HCT116 (cell line): ENCODE results near the gene HORMAD1. TPM values are rescaled to one million over a fixed set of nuclear protein-coding genes. Genes with fewer than 3 reads are reported as not detected.

Source experiments
- ATAC-seq: fragments of 200-7000 bp; cut with Tn5 transposase; 2 replicates; pipeline ENCODE4 v1.9.1; 2020; ENCODE audit warnings: mild to moderate bottlenecking, moderate library complexity
- BruUV-seq: library from RNA; stranded (reverse); fragments of 400-500 nt; replicated peaks from 2 replicates; lab custom pipeline; 2021; lab: Mats Ljungman, UMichigan
- CTCF ChIA-PET: fragments of 300-600 bp; sonication (Branson Sonifier 250); formaldehyde crosslinking; loops from one replicate; lab custom pipeline; 2021; ENCODE audit warnings: antibody characterized with exemption; lab: Charles Lee
- POLR2A ChIA-PET: fragments of 300-600, 350-600 bp; sonication (Branson Sonifier 250); formaldehyde crosslinking; loops from one replicate; lab custom pipeline; 2021; ENCODE audit warnings: antibody characterized with exemption; lab: Charles Lee
- RAD21 ChIA-PET, 2 experiments: fragments of 300-600 bp; sonication (Branson Sonifier 250); formaldehyde crosslinking; loops; one replicate each; lab custom pipeline; 2023; ENCODE audit warnings: low total read pairs in 2 of 2; ENCODE audit not compliant: uncharacterized antibody in 2 of 2, unreplicated experiment in 2 of 2, low non-redundant PET in 1 of 2; lab: Charles Lee
- DNase-seq: peaks from one replicate; pipeline ENCODE4 v3.0.0-alpha.2; 2010; ENCODE audit warnings: low read depth, low spot score
- H2AFZ ChIP-seq: fragments of 200-600 bp; shearing (Covaris generic), sonication (generic); 2 replicates; pipeline ENCODE4 v1.6.1; 2017; ENCODE audit warnings: low read depth, mixed run types, mixed read lengths, antibody characterized with exemption, low read length; ENCODE audit not compliant: poor library complexity, severe bottlenecking
- H3K27ac ChIP-seq: 2 replicates; pipeline ENCODE4 v1.5.1; 2012; ENCODE audit warnings: low read depth, low read length
- H3K27me3 ChIP-seq: fragments of 200-600 bp; sonication (generic); 2 replicates; pipeline ENCODE4 v1.6.1; 2016; ENCODE audit warnings: mixed run types, low read length, mixed read lengths; ENCODE audit not compliant: insufficient read depth
- H3K36me3 ChIP-seq, 2 experiments: fragments of 200-500 bp in 1 of 2; fragments of 200-600 bp in 1 of 2; sonication (Bioruptor generic) in 1 of 2; sonication (generic) in 1 of 2; 2 replicates each; pipeline versions ENCODE4 v1.5.1 to v1.6.1; 2014 to 2016; ENCODE audit warnings: low read length in 2 of 2, inconsistent platforms in 1 of 2, mixed read lengths in 1 of 2, mixed run types in 1 of 2; ENCODE audit not compliant: insufficient read depth in 2 of 2, control insufficient read depth in 1 of 2
- H3K4me1 ChIP-seq, 2 experiments: fragments of 200-600 bp in 1 of 2; sonication (generic) in 1 of 2; 2 replicates each; pipeline versions ENCODE4 v1.5.1 to v1.6.1; 2012 to 2017; ENCODE audit warnings: low read length in 2 of 2, inconsistent platforms in 1 of 2, mild to moderate bottlenecking in 1 of 2, mixed read lengths in 1 of 2, mixed run types in 1 of 2, moderate library complexity in 1 of 2; ENCODE audit not compliant: insufficient read depth in 2 of 2, control insufficient read depth in 1 of 2
- H3K4me2 ChIP-seq: fragments of 200-600 bp; sonication (generic); 2 replicates; pipeline ENCODE4 v1.6.1; 2017; ENCODE audit warnings: mixed run types, low read length, mixed read lengths
- H3K4me3 ChIP-seq, 2 experiments: fragments of 200-600 bp in 1 of 2; sonication (generic) in 1 of 2; replicated peaks in 1 of 2; 2 replicates each; pipeline ENCODE4 v1.5.1; 2011 to 2016; ENCODE audit warnings: low read length in 2 of 2, control low read depth in 1 of 2, low read depth in 1 of 2, mild to moderate bottlenecking in 1 of 2, mixed read lengths in 1 of 2, mixed run types in 1 of 2
- H3K79me2 ChIP-seq: fragments of 200-600 bp; sonication (generic); 2 replicates; pipeline ENCODE4 v1.6.1; 2017; ENCODE audit warnings: mild to moderate bottlenecking, mixed run types, low read length, moderate library complexity, mixed read lengths; ENCODE audit not compliant: insufficient read depth
- H3K9ac ChIP-seq: fragments of 200-600 bp; sonication (generic); 2 replicates; pipeline ENCODE4 v1.6.1; 2016; ENCODE audit warnings: low read length, mixed read lengths
- H3K9me2 ChIP-seq: fragments of 200-600 bp; sonication (generic), shearing (Covaris generic); 2 replicates; pipeline ENCODE4 v1.6.1; 2017; ENCODE audit warnings: mixed run types, mild to moderate bottlenecking, moderate library complexity; ENCODE audit not compliant: insufficient read depth
- H3K9me3 ChIP-seq, 2 experiments: fragments of 200-500 bp in 1 of 2; fragments of 200-600 bp in 1 of 2; sonication (Bioruptor generic) in 1 of 2; sonication (generic) in 1 of 2; 2 replicates each; pipeline ENCODE4 v1.6.1; 2014 to 2017; ENCODE audit warnings: low read length in 2 of 2, mixed read lengths in 2 of 2, inconsistent platforms in 1 of 2, low read depth in 1 of 2, mild to moderate bottlenecking in 1 of 2, mixed run types in 1 of 2, moderate library complexity in 1 of 2; ENCODE audit not compliant: control insufficient read depth in 1 of 2, insufficient read depth in 1 of 2
- H4K20me1 ChIP-seq: fragments of 200-600 bp; sonication (generic), shearing (Covaris generic); 2 replicates; pipeline ENCODE4 v1.6.1; 2017; ENCODE audit warnings: mixed run types, mild to moderate bottlenecking, moderate library complexity; ENCODE audit not compliant: insufficient read depth
- CEBPB ChIP-seq: IDR thresholded peaks from 2 replicates; pipeline ENCODE4 v1.6.1; 2012; ENCODE audit warnings: low read depth
- CTCF ChIP-seq, 3 experiments: fragments of 200-600 bp in 1 of 3; sonication (generic) in 1 of 3; IDR thresholded peaks in 2 of 3; conservative IDR thresholded peaks in 1 of 3; 2 replicates each; pipeline ENCODE4 v1.5.1; 2012 to 2017; ENCODE audit warnings: low read depth in 2 of 3, low read length in 2 of 3, antibody characterized with exemption in 1 of 3, borderline replicate concordance in 1 of 3, control low read depth in 1 of 3, mild to moderate bottlenecking in 1 of 3, mixed read lengths in 1 of 3, mixed run types in 1 of 3, moderate library complexity in 1 of 3; ENCODE audit not compliant: insufficient read depth in 1 of 3
- EZH2phosphoT487 ChIP-seq: fragments of 200-600 bp; IDR thresholded peaks from 2 replicates; pipeline ENCODE4 v1.6.1; 2018; ENCODE audit warnings: antibody characterized with exemption, borderline replicate concordance
- FOSL1 ChIP-seq: IDR thresholded peaks from 2 replicates; pipeline ENCODE4 v1.6.1; 2012; ENCODE audit warnings: low read depth
- JUND ChIP-seq: IDR thresholded peaks from 2 replicates; pipeline ENCODE4 v1.6.1; 2012
- MAX ChIP-seq: IDR thresholded peaks from 2 replicates; pipeline ENCODE4 v1.6.1; 2012
- POLR2AphosphoS5 ChIP-seq: IDR thresholded peaks from 2 replicates; pipeline ENCODE4 v1.6.1; 2011; ENCODE audit warnings: mild to moderate bottlenecking, low read depth, low read length, moderate library complexity
- RAD21 ChIP-seq: IDR thresholded peaks from 2 replicates; pipeline ENCODE4 v1.6.1; 2012; ENCODE audit warnings: low read depth, mild to moderate bottlenecking
- REST ChIP-seq: IDR thresholded peaks from 2 replicates; pipeline ENCODE4 v1.6.1; 2012; ENCODE audit warnings: low read depth
- SIN3A ChIP-seq: IDR thresholded peaks from 2 replicates; pipeline ENCODE4 v1.6.1; 2012; ENCODE audit warnings: low read depth
- SP1 ChIP-seq: IDR thresholded peaks from 2 replicates; pipeline ENCODE4 v1.6.1; 2012; ENCODE audit warnings: low read depth
- SRF ChIP-seq: IDR thresholded peaks from 2 replicates; pipeline ENCODE4 v1.6.1; 2012; ENCODE audit warnings: low read depth
- YY1 ChIP-seq: IDR thresholded peaks from 2 replicates; pipeline ENCODE4 v1.6.1; 2011; ENCODE audit warnings: low read length, low read depth, moderate library complexity, mild to moderate bottlenecking; ENCODE audit not compliant: insufficient replicate concordance; ENCODE audit errors: extremely low read depth
- ZBTB33 ChIP-seq: IDR thresholded peaks from 2 replicates; pipeline ENCODE4 v1.6.1; 2011; ENCODE audit warnings: mild to moderate bottlenecking, low read length, moderate library complexity; ENCODE audit not compliant: insufficient replicate concordance; ENCODE audit errors: extremely low read depth
- ZFX ChIP-seq: fragments of 450-650 bp; IDR thresholded peaks from 2 replicates; pipeline ENCODE4 v1.6.1; 2017
- ZNF274 ChIP-seq: fragments of 200-500 bp; sonication (Bioruptor generic); IDR thresholded peaks from 2 replicates; pipeline ENCODE4 v1.6.1; 2014; ENCODE audit warnings: mild to moderate bottlenecking, low read depth, low read length, inconsistent platforms
- intact Hi-C: fragments of 100-400 bp; cut with micrococcal nuclease; formaldehyde crosslinking; loops from 2 replicates; pipeline ENCODE4 v1.10.0; 2022
- total RNA-seq: library from RNA; stranded (reverse); gene quantifications from one replicate; pipeline ENCODE4 v1.2.1, GENCODE V29; 2021; ENCODE audit not compliant: unreplicated experiment

HORMAD1 gene
- total RNA-seq, 1 experiment from 2014 or later = not detected

- no peak for TF ChIP-seq REST
- TF ChIP-seq CEBPB = no peak
- no peak for TF ChIP-seq POLR2AphosphoS5
- TF ChIP-seq FOSL1 = no peak
- TF ChIP-seq, all 23 proteins: peak for 0
Observed at GRCh38 chr1:150764617-150765101, 44.0 kb upstream of the HORMAD1 start (continued).

- Histone ChIP-seq H3K4me1 (no peaks in the 10 kb centered on the region), H3K36me3 (no peaks in the 10 kb centered on the region), H3K27me3 (no peaks in the 10 kb centered on the region), H3K9me2 (no peaks in the 10 kb centered on the region), H3K79me2 (no peaks in the 10 kb centered on the region), H3K4me3 (no peak overlapping the region), H3K27ac (no peak overlapping the region), H3K4me2 (no peak overlapping the region), H4K20me1 (no peaks in the 10 kb centered on the region), H3K9me3 (no peaks in the 10 kb centered on the region), H2AFZ (no peak overlapping the region), H3K9ac (no peak overlapping the region)
- intact Hi-C loops = no loop called here
- RAD21 ChIA-PET = no interaction called here
- POLR2A ChIA-PET = no interaction called here
- no peak for TF ChIP-seq ZBTB33
- TF ChIP-seq EZH2phosphoT487 = no peak
- TF ChIP-seq JUND = no peak
- TF ChIP-seq RAD21 = no peak
- TF ChIP-seq SP1 = no peak
- TF ChIP-seq ZFX = no peak
- TF ChIP-seq MAX = no peak
- TF ChIP-seq FOSL1 = no peak
- no peak for TF ChIP-seq ZNF274
- no peak for TF ChIP-seq SRF
- no peak for TF ChIP-seq SIN3A
- no peak for TF ChIP-seq CEBPB
- no peak for TF ChIP-seq YY1
- no peak for TF ChIP-seq CTCF (IDR thresholded peaks at IDR 0.05 in 2 of 3, conservative IDR thresholded peaks at IDR 0.05 in 1 of 3; ENCODE audit: borderline replicate concordance in 1 of 3, insufficient read depth in 1 of 3, low read depth in 2 of 3, low read length in 2 of 3)
- DNase-seq (no peak), ATAC-seq (no peak)
- CTCF ChIA-PET = no interaction called here
- BruUV-seq = no TSS peak
Observed at GRCh38 chr1:150763018-150763417, 42.3 kb upstream of the HORMAD1 start.
